Activated CD8-positive, alpha-beta memory T cell treated with anti-CD3 and anti-CD28 coated beads, Interleukin-2, amount 50 U/mL, for 24 hours (primary cell): ENCODE results near the gene MAP3K7CL.

ENCODE experiments used
- DNase-seq: peaks from one replicate; pipeline ENCODE4 v3.0.0-alpha.2; 2020; ENCODE audit errors: extremely low read depth

Gene MAP3K7CL, protein sequence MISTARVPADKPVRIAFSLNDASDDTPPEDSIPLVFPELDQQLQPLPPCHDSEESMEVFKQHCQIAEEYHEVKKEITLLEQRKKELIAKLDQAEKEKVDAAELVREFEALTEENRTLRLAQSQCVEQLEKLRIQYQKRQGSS

DNA sequence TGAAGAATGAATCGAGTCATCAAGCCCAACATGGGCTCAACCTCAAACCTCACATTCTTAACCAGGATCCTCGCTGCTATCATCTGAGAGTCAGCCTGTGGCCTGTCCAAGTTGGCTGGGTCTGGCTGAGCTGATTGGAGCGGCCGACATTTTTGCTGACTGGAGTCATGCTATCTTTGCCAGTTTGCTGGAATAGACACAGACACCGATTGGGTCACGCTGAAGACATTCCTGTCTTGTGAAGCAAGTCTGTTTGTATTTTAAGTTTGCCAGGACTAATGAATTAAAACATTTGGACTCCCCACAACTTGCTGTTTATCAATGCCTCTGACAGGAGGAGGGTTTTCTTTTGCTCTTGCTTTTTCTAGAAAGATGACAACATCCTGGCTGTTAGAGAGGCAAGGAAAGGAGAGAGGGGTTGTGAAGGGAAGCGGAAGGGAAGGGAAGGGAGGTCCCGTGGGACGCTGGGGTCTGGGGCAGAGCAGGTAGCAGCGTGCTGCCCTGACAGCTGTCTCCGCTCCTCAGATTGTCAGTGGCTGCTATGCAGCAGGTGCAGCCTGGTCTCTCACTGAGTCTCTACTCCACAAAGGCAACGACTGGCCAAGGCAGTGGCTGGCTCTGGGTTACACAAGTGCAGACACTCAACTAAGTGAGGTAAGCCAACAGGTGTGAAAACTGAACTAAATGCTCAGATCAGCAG lies at the start of gene MAP3K7CL:
TSS of gene MAP3K7CL (plus strand) at position 375 of the 700 bp plus-strand sequence. CDS start 2,701 bp downstream, outside the sequence.
- DNase-seq = no peak

DNA sequence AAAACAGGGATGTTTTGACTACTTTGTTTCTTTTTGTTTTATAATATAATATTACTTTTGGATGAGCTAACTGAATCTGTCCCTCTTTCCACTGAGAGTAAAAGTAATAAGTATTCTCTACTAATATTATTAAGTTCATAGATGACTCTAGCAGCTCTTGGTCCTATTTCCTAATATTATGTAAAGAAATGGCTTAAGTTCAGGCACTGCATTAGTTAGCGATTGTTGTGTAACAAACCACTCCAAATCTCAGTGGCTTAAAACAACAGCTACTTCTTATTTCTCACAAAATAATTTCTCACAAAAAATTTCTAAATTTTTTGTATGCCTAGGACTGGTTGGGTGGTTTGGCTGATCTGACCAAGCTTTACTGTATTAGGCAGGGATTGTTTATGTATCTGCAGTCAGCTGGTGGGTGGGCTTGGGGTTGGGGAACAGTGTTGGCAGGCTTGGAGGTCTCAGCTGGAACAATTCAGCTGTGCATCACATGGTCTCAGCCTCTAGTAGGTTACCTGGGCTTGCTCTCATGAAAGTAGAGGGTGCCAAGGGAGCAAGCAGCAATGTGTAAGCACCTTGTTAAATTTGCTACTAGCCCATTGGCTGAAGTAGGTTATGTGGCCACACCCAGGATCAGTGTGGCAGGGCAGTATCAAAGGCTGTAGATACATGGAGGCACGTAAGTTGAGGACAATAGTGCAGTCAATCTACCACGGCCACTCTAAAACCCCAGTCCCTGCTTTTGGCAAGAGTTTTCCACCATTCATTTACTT lies 48.2 kb upstream of the MAP3K7CL start:
- no peak for DNase-seq

DNA sequence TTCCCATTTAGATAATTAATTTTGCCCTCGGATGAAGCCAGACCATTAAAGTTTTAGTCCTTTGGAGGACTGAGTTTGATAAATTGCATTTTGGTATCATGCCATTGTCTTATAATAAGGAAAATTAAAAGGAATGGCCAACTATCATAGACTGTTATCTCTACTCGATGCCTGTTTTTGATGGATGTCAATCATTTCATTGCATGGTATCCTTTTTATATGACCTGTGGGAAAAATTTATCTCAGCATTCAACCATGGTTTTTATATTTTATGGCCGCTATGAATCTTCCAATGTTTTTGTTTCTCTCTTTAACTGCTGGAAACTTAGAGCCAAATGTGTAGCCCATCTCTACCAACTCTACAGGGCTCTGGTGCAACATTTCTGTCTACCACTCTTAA lies 47.1 kb upstream of the MAP3K7CL start:
- no peak for DNase-seq

DNA sequence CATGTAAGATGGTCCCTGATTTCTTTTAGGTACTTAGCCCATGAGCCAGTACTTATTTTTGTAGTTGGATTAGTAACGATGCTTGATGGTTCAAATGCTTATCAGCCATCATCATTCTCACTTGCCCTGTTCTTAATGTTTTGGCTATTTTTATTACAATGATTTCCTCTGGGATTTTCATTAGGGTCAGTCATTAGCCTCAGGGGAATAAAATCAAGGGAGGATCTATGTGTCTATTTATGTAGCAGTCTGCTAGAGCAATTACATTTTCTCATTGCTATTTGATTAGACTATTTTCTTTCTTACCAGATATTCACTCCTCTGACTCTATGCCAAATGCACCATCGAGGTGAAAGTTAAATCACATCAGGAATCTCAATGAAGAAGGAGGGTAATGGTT lies 46.1 kb upstream of the MAP3K7CL start:
- DNase-seq = no peak

DNA sequence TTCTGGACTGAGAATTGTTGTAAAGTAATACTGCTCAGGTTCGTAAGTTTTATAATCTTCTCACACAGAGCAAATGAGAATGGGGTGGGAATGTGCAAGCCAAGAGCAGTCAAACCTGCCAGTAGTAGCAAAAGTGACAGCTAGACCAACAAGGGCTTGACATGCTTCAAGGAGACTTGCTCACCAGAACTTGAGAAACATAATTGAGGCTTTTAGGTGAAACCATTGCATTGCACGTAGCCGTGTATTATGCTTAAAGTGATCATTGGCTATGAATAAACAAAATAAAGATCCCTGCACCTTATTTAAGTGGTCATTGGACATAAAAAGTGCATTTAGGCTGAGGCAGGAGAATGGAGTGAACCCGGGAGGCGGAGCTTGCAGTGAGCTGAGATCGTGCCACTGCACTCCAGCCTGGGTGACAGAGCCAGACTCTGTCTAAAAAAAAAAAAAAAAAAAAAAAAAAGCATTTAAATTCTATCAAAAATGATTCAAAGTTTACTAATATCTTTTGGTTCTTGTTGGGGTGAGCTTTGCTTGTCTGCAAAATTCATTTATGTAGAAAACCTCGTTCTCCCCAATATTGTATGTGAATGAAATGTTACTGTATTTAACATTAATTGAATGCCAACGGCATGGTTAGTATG lies 45.2 kb upstream of the MAP3K7CL start:
- no peak for DNase-seq

DNA sequence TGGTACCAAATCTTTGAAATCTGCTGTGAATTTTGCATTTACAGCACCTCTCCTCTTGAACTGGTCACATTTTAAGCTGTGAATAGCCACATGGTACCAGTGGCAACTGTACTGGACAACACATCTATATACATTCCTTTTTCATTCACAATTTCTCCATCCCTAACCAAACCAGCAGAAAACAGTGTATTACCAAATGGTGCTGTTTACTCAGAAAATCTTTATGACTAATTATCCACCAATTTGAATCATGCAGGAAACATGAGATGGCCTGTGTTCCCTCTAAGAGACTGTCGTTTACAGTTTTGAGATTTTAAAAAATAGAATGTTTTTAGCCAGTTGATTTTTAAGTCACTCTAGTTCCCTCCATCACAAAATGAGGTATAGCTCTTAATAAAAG lies 39.4 kb upstream of the MAP3K7CL start:
- DNase-seq = no peak

DNA sequence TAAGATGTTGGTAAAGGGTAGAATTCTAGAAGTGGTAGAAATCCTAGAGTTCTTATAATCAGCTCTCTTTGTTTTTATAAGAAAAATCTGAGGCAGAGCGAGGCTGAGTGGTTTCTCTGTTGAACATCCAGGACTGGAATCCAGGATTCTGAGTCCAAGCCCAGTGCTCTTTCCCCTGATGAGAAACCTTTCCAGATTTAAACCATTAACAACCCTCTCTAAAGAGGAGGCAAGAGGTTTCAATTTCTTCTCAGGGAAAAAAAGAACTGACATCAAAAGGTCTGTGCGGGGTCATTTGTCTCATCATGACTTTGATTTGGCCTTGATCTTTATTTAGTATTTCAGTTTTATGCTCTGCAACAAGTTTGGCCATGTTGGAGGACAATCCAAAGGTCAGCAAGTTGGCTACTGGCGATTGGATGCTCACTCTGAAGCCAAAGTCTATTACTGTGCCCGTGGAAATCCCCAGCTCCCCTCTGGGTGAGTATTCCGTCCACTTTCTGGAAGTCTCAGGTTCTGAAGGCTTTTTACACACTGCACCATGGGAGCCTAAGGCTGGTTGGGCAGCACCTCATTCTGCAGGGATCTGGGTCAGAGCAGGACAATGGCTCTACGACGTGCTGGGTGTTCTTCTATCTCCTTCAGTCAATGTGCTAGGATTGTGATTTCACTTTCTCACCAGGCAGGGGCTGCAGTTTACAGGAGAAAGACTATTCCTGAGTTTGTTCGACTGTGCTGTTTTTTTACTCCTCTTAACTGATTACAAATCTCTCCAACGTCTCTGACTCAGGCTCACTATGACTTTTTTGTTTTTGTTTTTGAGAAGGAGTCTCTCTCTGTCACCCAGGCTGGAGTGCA lies 38.1 kb upstream of the MAP3K7CL start:
- DNase-seq = no peak

DNA sequence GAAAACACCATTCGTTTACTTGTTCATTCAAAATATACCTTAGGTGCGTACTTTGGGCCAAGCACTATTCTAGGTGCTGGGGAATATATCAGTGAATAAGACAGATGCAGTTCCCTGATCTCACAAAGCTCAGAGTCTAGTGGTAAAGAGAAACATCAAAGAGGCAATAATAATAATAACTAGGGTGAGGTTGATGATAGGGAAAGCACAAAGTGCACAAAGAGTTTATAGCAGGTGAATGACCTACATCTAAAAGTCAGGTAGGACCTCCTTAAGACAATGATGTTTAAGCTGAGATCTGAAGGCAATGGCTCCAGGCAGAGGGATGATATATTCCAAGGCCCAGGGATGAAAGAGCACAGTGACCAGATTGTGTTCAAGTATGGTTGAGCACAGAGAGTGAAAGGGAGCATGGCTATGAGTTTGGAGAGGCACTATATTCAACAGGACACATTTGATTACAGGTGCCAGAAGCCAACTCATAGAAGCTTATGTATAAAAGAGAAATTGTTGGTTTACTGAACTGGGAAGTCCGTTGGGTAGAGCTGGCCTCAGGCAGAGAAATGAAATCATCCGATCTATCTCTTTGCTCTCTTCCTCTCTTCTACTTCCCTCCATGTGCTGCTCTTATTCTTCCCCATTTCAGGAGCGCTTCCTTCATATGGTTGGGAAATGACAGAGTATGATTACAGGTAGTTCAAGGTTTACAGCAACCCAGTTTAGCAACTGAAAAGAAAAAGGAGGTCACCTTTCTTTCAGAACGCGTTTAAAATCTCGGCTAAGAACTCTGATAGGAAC lies 34.0 kb upstream of the MAP3K7CL start:
- no peak for DNase-seq

DNA sequence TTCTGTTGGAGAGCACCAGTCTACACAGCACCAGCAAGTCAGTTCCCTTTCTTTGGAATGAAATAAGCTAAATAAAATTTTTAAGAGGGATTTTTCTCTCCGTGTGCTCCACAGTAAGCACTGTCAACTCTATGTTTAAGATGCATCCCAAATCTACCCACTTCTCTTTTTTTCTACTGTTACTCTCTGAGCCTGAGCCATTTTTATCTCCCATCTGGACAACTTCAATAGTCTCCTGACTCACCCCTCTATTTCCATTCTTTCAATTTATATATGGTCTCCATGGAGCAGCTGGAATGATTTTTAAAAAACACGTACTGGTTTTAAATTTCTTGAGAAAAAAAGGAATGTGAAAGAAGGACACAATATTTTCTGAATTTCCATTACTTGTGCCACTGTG lies 32.3 kb upstream of the MAP3K7CL start:
- no peak for DNase-seq

DNA sequence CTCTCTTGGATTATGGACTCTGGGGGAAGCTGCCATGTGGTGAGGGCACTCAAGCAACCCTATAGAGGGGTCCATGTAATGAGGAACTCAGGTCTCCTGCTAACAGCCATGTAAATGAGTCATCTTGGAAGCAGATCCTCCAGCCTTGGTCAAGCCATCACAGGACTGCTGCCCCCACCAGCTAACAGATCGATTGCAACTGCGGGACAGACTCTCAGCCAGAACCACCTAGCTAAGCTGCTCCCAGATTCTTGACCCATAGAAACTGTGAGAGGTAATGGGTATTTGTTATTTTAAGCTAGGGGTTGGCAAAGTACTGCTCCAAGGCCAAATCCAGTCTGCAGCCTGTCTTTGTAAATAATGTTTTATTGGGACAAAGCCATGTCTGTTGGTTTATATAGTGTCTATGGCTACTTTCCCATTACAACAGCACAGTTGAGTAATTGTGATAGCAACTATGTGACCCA lies 27.6 kb upstream of the MAP3K7CL start:
- DNase-seq = no peak

DNA sequence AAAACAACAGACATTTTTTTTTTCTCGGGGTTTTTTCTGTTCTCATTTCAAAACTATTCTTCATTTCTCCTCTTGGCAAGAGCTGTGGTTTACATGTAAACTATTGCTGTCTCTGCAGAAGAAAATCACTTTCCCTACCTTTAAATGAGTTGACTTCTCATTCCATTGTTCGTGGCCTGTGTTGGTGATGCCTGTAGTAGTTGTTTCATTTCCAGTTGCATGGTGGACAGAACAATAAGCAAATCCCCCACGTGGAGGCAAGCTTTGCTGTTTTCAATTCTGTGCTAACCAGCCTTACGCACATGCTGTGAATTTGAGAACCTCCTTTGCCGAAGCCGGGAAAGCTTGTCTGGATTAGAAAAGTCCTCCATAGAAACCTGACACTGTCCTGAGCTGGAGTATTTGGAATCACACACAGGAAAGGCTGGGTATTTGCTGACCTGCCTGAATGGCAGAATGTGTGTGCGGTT lies 26.2 kb upstream of the MAP3K7CL start:
- no peak for DNase-seq

DNA sequence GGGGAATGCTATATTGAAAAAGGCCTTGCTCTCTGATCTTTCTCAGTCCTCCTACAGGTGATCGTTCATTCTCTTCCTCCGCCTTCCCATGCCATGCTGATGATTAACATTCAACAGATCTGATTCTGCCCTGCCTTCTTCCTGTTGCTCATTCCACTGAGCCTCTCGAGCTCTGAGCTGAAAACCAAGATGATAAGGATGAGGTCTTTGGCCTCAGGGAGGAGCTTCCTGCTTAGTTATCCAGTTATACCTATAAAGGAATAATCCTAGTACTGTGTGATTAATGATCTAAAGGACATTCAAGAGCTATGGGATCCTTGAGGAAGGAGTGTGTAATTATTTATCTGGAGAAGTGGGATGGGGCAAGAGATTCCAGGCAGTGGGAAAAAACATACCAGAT lies 25.2 kb upstream of the MAP3K7CL start:
- DNase-seq = no peak

DNA sequence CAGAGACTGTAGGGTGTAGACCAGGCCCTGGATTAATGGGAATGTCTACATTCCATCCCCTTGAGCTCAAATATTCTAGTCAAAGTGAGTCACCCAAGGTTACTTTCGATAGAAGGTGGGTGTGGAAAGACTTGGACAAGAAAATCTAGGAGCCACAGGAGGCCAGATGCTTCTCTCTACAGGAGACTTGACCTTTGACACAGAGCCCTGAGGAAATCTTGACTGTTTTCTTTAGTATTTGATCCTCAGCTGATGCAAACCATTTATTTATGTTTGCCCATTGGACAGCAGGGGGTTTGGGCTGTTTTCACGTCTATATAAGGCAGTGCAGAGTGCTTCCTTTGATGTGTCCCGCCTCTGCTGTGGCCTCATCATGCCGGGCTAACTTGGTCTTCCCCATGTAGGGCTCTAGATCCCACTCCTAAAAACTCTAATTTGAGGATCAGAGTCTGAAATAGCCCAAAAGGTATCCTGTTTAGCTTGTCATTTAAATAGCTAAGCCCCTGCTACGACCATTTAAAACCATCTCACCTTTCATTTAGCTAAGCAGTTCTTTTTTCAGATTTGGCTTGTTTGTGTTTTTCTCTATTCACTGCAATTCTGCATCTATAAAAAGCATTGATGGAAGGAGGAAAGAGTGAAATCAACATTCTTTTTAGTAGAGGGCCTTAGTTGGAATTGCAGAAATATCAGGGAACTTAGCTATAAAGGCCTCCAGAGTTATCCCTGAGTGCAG lies 15.5 kb upstream of the MAP3K7CL start:
- DNase-seq = no peak

DNA sequence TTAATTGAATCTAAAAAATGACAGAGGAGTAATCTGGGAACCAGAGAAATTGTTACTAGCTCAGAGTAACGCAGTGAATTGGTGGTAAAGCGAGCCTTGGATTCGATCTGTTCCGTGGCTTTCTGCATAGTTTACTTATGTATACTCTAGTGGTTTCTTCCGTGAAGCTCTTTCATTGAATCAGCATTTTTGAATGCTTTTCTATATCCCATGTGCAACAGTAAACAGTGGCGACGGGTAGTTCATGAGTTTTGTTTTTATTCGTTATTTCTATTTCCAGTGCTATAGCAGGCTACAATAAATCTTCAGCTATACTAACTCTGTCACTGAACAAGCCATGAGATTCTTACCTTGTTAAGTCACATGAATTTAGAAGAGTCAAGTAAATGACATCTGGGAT lies 14.5 kb upstream of the MAP3K7CL start:
- no peak for DNase-seq

DNA sequence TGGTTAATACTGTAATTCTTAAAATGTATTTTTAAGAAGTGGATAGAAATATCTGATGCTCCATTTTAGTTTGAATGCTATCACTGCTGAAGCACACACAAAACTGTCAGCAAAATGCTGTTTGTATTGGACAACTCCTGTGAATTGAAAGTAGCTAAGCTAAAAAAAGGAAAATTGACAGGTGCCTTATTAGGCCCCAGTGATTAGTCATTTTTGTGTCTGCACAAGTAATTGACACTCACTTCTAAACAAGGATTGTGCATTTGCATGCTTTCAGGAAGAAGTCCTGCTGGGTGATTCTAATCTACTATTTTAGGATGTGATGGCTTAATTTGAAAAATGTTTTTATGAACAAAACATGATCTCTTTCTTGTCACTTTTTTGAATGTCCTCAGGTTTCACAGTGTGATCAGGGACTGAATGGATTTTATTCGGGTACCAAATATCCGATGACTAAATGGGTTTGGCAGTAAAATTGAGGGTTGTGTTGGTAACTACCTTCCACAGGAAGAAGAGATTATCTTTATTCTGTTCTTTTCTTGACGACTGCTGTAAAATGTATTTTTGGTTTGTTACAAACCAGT lies 13.0 kb upstream of the MAP3K7CL start:
- no peak for DNase-seq

DNA sequence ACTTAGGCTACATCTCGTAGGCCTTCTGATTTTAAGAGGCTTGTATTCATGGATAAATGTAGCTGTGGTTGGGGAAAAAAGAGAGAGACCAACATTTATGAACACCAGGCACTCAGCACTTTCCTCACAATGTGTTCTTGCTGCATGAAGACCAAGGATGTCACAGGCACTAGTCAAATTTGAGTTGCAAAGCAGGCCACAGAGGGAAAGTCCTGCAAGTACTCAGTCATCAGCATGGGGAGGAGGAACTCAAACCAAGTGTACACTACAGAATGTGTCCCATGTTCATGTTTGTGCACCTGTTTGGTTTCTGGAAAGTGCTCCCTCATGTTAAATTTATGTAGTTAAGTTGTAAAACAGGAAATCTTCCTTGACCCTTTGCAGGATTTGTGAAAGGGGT lies 8.7 kb upstream of the MAP3K7CL start:
- no peak for DNase-seq

DNA sequence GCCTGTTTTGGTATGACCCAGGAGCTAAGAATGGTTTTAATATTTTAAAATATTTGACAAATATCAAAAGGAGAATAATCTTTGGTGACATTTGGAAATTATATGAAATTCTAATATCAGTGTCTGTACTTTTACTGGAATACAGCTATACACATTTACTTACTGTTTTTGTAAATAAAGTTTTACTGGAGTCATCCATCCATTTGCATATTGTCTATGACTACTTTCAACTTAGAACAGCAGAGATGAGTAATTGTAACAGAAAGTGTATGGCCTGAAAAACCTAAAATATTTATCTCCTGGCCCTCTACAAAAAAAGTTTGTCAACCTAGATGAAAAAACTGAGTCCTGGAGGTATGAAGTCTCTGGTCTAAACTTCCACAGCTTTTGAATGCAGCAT lies 5.8 kb upstream of the MAP3K7CL start:
- DNase-seq = no peak

DNA sequence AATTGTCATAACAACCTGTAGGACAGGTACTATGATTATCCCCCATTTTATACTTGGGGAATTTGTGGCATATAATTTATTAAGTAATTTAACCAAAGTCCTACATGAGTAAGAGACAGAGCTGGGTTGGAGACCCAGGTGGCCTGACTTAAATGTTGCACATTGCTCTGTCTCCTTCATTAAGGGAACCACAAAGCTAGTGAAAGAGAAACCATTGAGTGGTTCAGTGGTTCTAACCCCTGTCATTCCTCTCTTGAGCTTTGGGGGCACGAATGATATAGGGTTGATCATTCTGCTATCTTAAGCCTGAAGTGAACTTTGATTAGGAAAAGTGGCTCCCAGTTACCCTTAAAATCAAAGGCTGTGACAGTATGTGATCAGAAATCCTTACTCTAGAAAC lies 5.3 kb upstream of the MAP3K7CL start:
- DNase-seq = no peak

DNA sequence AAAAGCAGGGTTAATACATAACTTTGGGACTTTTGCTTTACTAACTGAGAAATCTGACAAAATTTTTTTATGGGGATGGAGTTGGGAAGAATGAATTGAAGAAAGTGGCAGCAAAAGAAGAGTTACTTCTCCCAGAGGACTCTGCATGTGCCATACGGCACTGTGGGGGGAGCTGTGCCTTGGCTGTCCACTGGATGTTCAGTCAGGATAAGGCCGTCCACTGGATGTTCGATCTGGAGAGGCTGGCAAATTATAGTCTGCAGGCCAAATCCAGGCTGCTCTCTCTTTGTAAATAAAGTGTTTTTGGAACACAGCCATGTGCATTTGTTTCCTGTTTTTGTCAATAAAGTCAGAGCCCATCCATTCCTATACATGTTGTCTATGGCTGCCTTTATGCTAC lies 4.5 kb upstream of the MAP3K7CL start:
- no peak for DNase-seq

DNA sequence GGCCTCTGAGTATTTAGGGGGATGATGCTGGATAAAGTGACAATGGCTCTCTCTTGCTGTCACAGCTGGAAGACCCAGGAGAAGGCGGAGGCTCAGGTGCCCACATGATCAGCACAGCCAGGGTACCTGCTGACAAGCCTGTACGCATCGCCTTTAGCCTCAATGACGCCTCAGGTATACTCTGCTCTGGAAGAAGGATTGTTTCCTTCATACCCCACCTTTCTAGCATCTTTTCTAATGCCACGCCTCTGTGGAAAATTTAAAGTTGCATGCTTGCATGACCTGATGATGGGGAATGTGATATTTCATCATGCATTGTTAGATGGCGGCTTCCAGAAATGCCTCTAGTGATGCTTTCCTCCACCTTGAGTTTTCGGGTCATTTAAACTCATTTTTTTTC lies 2.8 kb downstream of the MAP3K7CL start:
- no peak for DNase-seq
